ENCODE results near the gene LRRC45. TPM values are rescaled to one million over a fixed set of nuclear protein-coding genes. Genes with fewer than 3 reads are reported as not detected.
A peak's percentile ranks its signal among the peaks of the same experiment; 100 is the strongest.

Gene LRRC45
- total and polyA plus RNA-seq, 12 donors: 1.2 to 24.5 (median 12.6) TPM

DNA sequence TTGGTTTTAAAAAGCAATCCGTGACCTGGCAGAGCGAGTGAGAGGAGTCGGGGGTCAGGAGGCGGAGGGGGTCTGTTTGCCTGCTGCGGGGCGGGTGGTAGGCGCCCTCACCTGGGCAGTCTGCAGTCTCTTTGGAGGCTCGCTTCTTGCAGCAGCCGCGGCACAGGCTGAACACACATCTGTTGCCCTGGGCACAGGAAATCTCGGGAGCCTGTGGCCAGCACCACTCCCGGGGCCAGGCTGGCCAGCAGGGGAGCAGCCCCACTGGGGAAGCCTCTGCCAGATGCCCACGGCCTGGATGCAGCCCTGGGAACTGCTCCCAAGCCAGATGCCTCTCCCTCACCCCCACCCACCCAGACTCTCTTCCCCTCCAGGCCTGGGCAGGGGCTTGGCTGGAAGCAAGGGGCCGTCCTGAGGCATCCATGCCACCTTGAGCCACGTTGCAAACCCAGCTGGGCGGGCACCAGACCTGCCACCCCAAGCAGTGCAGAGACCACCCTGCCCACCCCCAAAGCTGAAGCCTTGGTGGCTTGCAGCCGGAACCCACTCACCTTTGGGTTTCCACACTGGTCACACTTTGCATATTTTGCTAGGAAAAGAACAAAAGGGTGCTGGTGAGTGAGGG lies 35.2 kb downstream of the LRRC45 start:
- DNase-seq: peak in 1 of 7 donors; percentile 7
- H3K36me3 ChIP-seq (replicated peaks in 1 of 2): peaks cover 0 to 91% of the 10 kb centered on the region in 2 donors
- peaks cover 10 to 17% of the 10 kb centered on the region in 2 donors for H3K4me1 ChIP-seq (replicated peaks in 1 of 2)
- no peak overlapping the region for H3K27ac ChIP-seq
- intact Hi-C loops (cut with DNase I): no loop called here
- 81 to 91% (median 87%) methylated on average over 12 to 17 of the region's 17 CpGs for WGBS, 4 donors
- TF ChIP-seq, protein P1, sequence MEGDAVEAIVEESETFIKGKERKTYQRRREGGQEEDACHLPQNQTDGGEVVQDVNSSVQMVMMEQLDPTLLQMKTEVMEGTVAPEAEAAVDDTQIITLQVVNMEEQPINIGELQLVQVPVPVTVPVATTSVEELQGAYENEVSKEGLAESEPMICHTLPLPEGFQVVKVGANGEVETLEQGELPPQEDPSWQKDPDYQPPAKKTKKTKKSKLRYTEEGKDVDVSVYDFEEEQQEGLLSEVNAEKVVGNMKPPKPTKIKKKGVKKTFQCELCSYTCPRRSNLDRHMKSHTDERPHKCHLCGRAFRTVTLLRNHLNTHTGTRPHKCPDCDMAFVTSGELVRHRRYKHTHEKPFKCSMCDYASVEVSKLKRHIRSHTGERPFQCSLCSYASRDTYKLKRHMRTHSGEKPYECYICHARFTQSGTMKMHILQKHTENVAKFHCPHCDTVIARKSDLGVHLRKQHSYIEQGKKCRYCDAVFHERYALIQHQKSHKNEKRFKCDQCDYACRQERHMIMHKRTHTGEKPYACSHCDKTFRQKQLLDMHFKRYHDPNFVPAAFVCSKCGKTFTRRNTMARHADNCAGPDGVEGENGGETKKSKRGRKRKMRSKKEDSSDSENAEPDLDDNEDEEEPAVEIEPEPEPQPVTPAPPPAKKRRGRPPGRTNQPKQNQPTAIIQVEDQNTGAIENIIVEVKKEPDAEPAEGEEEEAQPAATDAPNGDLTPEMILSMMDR (IDR thresholded peaks at IDR 0.05): no peak
- TF ChIP-seq POLR2A (IDR thresholded peaks at IDR 0.05): no peak
- no peaks in the 10 kb centered on the region for H3K9me3 ChIP-seq (replicated peaks in 1 of 3)
- no peaks in the 10 kb centered on the region for H3K27me3 ChIP-seq
- no peak overlapping the region for H3K4me3 ChIP-seq

DNA sequence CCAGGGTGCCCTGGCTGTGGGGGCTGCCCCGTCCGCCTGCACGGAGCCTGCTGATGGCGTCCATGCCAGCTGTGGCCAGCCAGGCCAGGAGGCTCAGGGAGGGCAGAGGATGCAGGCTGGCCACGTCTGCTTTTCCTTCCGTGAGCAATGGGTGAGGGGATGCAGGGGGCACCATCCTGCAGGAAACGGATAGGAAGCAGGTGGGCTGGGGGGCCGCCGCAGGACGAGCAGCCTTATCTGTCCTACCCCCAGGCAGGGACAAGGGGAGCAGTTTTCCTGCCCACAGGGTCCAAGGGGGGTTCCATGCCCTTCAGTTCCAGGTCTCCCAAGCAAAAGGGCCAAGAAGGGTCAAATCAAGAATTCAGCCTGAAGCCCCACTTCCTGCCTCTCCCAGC lies 35.7 kb downstream of the LRRC45 start:
- peaks cover 0 to 86% of the 10 kb centered on the region in 2 donors for H3K36me3 ChIP-seq (replicated peaks in 1 of 2)
- DNase-seq: peak in 1 of 7 donors; percentile 4
- H3K9me3 ChIP-seq (replicated peaks in 1 of 3): no peaks in the 10 kb centered on the region
- H3K27me3 ChIP-seq: no peaks in the 10 kb centered on the region
- no peak overlapping the region for H3K4me3 ChIP-seq
- no peak overlapping the region for H3K27ac ChIP-seq
- WGBS, 4 donors: 80 to 85% (median 82%) methylated on average over 7 to 10 of the region's 10 CpGs
- intact Hi-C loops (cut with DNase I): no loop called here
- H3K4me1 ChIP-seq (replicated peaks in 1 of 2): peaks cover 10 to 14% of the 10 kb centered on the region in 2 donors
- TF ChIP-seq, protein P1 (IDR thresholded peaks at IDR 0.05): no peak
- no peak for TF ChIP-seq POLR2A (IDR thresholded peaks at IDR 0.05)

DNA sequence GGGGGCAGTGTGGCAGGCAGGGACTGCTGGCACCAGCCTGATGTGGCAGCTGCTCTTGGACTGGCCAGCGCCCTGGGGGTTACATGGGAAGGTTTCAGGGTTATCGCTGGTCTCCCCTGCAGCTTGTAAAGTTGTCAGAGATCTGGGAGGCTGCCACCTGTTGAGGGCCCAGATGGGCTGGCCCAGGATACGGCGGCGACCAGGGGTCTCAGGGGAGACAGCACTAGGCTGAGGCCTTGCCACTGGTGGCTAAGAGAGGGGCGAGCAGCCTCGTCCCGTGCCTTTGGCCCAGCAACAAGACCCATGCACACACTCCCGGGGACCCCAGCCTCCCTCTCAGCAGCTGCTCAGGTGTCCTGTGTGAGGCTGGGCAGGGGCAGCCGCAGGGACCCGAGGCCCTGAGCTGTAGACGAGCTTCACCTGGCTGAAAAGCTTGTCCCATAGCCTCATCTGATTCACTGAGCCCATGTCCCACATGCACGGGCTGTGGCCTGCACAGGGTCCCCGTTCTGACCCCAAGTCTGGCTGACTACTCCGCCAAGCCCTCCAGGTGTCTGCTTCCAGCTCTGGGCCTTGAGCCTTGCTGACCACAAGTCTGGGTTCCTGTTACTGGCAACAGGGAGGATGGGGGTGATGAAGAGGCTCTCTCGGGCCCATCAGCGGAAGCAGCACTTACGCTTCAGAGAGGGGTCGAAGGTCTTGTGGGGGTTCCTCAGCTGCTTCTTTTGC lies 36.3 kb downstream of the LRRC45 start:
- H3K4me1 ChIP-seq (replicated peaks in 1 of 2): peaks cover 12 to 17% of the 10 kb centered on the region in 2 donors
- H3K36me3 ChIP-seq (replicated peaks in 1 of 2): peaks cover 0 to 80% of the 10 kb centered on the region in 2 donors
- DNase-seq: peak in 1 of 7 donors; percentile 6
- no peaks in the 10 kb centered on the region for H3K27me3 ChIP-seq
- TF ChIP-seq, protein P1 (IDR thresholded peaks at IDR 0.05): no peak
- no peak for TF ChIP-seq POLR2A (IDR thresholded peaks at IDR 0.05)
- H3K9me3 ChIP-seq (replicated peaks in 1 of 3): no peaks in the 10 kb centered on the region
- intact Hi-C loops (cut with DNase I): no loop called here
- no peak overlapping the region for H3K4me3 ChIP-seq
- no peak overlapping the region for H3K27ac ChIP-seq
- 78 to 95% (median 89%) methylated on average over 4 to 19 of the region's 19 CpGs for WGBS, 4 donors

DNA sequence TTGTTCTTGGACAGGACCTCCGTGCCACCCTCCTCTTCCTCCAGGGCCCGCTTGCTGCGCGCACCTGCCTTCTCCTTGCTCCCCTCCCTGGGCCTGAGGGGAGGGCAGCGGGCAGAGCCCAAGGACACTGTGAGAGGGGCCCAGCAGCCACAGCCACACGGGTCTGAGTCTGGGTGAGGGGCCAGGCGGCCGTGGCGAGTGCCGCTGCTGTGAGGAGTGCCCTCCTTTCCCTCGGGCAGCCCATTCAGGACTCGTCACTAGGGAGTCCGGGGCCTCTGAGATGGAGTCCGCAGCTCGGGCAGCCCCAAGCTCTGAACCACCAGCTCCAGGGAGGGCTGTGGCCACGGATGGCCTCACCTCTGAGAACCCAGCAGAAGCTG lies 36.9 kb downstream of the LRRC45 start:
- Histone ChIP-seq H3K36me3 (replicated peaks in 1 of 2) (peaks cover 0 to 75% of the 10 kb centered on the region in 2 donors), H3K9me3 (replicated peaks in 1 of 3) (no peaks in the 10 kb centered on the region), H3K4me1 (replicated peaks in 1 of 2) (peaks cover 17 to 23% of the 10 kb centered on the region in 2 donors), H3K27ac (no peak overlapping the region), H3K27me3 (no peaks in the 10 kb centered on the region), H3K4me3 (no peak overlapping the region)
- TF ChIP-seq POLR2A (IDR thresholded peaks at IDR 0.05): no peak
- TF ChIP-seq, protein P1 (IDR thresholded peaks at IDR 0.05): no peak
- peak in 1 of 7 donors; percentile 3 for DNase-seq
- 79 to 88% (median 82%) methylated on average over 7 to 16 of the region's 16 CpGs for WGBS, 4 donors
- intact Hi-C loops (cut with DNase I): no loop called here

All from adrenal gland (tissue), 12 donors.